ENCODE measurements around the gene BNIP3.

DNA sequence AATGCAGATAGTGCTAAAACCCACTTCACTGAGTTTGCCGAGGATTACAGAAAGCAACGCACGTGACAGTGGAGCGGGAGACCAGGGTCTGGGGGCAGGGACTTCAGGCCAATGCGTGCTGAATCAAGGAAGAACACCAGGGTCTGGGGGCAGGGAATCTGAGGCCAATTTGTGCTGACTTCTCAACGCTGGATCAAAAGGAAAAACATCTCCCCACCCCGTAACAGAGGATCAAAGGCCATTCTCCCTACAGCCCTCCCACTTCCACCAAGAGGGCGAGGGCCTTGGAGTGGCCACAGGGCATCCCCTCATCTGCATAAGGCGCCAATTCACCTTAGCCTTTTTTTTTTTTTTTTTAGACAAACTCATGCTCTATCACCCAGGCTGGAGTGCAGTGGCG is 22.3 kb upstream of the BNIP3 start:
- TF ChIP-seq CTCF (IDR thresholded peaks at IDR 0.05; ENCODE audit: borderline replicate concordance, extremely low read depth, low read length, poor library complexity, severe bottlenecking) (no peak), EZH2 (IDR thresholded peaks at IDR 0.05; ENCODE audit: borderline replicate concordance, low read depth, low read length, severe bottlenecking) (no peak)
